ELR (cell line): ENCODE data around the gene MMP21.
A peak's percentile ranks its signal among the peaks of the same experiment; 100 is the strongest.

Source experiments
- DNase-seq: peaks from one replicate; pipeline ENCODE4 v3.0.0-alpha.2; 2015; ENCODE audit warnings: low read depth

Gene MMP21

GRCh38 chr10:125765835-125766234, 9.8 kb downstream of the MMP21 start:
- DNase-seq, result no peak

DNA sequence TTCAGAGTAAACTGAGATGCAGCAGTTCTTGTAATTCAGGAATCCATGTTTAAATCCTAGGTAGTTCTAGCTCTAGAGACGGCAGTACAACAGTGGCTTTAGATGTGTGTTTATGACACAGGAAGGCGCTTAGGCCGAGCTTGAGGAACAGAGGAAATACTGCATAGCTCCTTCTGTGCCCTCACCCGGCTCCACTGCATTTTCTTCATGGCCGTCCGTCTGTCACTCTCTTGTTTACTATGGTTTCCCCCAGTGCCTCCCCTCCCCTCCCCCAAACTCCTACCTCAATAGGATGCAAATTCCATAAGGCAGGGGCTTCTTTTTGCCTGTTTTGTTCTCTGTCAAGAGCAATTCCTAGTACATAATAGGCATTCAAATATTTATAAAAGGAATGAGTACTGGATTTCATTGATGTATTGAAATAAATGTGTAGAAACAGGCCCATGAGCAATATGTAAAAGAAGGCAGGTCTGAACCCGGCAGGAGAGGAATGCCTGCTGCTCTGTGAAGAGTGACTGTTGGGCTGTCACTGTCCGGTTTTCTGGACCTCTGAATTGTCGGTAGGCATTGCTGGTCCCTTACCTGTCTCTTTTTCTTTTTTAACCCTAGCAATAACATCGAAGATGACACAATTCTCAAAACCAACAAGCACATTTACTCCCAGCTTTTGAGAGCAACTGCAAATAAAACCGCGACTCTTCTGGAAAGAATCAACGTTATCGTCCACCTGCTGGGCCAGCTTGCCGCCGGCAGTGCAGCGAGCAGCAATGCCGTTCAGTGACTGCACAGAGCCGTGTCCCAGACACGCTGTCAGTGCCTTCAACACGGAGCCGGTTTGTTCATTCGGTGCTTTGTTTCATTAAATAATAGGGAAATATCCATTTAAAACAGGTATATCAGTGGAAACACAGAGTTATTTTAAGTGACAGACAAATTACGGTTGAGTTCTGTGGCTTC, 12.7 kb downstream of the MMP21 start:
- no peak for DNase-seq

DNA sequence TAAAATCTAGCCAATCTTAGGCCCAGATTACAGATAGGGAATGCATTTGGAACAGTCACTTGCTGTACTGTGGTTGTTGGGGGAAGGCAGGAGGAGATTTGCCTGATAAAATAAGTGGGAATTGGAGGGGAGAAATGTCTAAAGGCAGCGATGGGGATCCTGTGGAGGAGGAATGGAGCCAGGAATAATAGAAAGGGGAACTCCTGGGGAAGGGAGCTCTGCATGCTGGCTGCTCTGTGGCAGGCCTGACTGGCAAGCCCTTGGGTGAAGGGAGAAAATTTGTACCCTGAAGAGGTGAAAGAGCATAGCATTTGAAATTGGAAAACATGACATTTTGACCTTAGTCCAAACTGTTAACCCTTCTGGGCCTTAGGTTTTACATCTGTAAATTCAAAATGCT, 13.7 kb downstream of the MMP21 start:
- no peak for DNase-seq

DNA sequence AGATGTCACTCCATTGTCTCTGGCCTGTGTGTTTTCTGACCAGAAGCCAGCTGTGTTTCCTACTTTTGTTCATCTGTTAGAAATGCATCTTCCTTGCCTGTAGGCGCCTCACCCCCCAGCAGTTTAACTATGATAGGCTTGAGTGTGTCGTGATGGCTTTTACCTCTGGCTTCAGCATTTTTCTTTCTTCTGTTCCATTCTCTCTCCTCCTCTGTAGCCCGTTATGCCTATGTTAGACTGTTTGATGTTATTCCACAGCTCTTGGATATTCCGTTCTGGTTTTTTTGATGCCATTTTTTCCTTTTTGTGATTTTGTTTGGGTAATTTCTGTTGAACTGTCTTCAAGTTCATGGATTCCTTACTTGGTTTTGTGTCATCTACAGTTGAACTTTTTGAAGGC, 17.9 kb downstream of the MMP21 start:
- DNase-seq, result no peak

DNA sequence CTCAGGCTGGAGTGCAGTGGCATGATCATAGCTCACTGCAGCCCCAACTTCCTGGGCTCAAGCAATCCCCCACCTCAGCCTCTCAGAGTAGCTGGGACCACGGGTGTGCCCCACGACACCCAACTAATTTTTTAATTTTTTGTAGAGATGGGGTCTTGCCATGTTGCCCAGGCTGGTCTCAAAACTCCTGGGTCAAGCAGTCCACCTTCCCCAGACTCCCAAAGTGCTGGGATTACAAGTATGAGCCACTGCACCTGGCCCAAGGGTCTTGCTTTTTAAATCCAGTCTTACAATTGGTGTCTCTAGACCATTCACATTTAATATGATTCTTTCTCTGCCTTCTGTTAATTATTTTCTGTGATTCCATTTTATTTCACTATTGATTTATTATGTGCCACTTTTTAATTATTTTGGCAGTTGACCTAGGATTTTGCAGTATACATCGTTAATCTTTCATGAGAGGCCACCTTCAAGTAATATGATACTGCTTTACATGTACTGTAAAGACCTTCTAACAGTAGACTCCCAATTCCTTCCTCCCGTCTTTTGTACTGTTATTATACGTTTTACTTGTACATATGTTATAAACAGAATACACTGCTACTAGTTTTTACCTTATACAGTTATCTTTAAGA, 18.7 kb downstream of the MMP21 start:
- no peak for DNase-seq

DNA sequence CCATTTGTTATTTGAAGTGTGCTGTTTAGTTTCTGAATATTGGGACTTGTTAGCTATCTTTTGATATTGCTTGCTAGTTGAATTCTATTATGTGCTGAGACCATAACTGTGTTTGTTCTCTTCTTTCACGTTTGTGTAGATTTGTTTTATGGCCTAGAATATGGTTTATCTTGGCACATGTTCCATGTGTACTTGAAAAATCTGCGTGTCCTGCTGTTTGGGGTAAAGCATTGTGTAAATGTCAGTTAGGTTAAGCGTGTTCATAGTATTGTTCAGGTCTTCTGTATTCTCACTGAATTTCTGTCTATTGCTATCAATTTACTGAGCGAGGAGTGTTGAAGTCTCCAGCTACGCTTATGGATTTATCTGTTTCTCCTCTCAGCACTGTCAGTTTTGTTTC, 19.4 kb downstream of the MMP21 start:
- no peak for DNase-seq

DNA sequence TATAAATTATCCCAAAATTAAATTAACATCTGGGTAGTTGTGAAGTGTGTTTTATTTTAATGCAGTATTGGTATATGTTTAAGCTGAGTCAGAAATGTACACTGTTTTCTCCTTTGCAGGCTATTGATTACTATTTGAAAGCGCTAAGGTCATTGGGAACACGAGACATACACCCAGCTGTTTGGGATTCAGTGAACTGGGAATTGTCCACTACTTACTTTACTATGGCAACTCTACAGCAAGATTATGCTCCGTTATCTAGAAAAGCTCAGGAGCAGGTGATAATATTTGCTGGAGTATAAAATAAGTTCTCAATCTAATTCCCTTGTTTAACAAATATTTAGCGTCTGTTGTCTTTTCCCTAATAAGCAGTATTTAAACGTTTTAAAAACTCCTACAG, 28.2 kb downstream of the MMP21 start:
- no peak for DNase-seq

DNA sequence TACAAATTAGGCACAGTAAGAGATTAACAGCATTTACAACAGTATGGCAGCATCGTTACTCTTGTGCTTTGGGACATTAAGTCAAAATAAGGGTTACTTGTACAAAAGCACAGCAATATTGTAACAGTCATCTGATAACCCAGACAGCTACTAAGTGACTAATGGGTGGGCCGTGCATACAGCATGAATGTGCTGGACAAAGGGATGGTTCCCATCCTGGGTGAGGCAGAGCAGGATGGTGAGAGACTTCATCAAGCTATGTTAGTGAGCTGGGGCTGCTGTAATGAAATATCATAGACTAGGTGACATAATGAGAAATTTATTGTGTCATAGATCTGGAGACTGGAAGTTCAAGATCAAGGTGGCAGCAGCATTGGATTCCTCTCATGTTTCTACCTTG, 30.7 kb downstream of the MMP21 start:
- DNase-seq, result peak; percentile 10

DNA sequence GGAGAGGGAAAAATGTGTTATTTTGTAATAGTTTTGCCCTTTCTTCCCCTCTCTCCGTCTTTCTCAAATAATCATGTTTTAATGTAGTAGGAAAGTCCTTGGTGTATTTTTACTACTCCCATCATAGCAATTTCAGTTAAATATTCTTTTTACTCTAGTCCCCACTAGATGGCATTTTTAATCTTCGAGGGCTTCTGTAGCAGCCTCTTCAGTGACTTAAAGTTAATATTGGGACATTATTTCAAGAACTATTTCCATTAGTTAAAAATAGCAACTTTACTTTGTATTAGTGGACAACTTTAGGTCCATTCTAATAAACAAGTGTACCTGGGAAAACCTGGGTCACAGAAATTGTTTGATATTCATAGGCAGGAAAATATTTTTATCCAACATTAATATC, 33.2 kb downstream of the MMP21 start:
- DNase-seq, result peak; percentile 37

DNA sequence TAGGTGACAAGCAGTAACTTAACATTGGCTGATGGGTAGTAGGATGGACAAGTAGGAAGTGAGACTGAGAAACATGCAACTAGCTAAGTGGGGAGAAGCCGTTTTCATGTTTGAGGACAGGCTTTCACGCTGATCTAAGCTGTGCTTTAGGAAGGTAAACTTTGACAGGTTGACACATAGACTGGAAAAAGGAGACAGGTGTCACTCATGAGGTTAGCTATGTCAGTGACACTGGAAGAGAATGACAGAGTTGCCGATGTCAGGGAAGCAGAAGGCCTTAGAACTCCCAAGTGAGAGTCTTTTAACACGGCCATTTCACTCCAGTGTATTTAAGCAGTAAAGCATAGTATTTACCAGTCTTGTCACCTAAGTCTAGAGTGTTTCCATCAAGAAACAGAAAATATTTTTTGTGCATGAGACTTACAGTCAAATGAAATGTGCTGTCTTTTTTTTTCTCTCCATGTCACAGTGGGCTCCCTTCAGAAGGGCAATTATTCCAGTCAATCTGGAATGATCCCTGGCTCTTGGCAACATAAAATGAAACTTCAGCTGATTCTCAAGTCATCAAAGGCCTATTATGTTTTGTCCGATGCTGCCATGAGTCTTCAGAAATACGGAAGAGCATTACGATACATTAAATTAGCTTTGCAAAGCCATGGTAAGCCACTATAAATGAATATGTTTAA, 35.5 kb downstream of the MMP21 start:
- DNase-seq, result no peak

GRCh38 chr10:125738206-125738605, 37.4 kb downstream of the MMP21 start:
- no peak for DNase-seq

DNA sequence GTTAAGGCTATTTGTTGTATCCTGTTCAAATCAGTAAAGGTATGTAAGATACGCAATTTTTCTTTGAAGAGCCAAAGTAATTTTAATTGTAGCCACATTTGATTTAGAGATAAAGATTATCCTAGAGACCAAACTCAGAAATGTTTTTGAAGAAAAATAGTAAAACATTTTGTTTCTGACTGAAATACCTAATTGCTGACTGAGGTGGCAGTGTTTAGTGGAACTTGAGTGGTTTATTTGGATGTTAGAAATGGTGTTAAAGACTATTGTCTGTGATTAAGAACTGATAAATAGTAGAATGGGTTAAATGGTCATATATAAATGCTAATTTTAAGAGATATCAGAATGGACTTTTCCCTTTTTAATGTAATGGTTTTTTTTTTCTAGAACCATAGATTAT, 40.8 kb downstream of the MMP21 start:
- DNase-seq, result peak; percentile 10

DNA sequence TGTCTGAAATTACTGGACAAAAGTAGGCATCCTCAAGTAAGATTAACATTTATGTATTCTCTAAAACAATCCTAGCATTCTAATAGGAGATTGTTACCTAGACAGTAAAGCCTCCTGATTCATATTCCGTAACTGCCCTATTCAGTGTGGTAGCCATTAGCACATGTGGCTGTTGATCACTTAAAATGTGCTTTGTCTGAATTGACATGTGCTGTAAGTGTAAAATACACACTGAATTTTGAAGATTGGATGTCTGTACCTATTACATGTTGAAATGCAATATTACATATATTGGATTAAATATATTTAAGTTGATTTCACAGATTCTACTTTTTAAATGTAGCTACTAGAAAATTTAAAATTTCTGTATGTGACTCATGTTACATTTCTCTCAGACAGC, 41.5 kb downstream of the MMP21 start:
- no peak for DNase-seq

DNA sequence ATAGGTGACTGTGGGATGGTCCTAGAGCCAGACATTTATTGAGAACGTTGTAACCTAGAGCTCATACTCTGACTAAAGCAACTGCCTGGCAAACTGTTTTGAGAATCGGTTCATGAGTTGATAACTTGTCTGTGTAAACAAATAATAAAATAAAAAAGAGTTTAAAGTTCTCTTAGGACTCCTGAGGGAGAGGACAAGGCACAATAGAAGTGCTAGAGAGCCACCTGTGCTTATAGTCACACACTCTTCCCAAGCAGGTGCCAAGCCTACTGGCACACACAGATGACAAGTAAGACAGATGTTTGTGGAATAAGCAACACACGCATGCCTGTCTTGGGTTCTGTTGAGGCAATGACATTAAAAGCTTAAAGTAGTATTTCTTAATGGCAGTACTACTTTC, 48.2 kb downstream of the MMP21 start:
- DNase-seq, result no peak

GRCh38 chr10:125726914-125727313, 48.7 kb downstream of the MMP21 start:
- no peak for DNase-seq

- no peak for DNase-seq
These were observed 52.8 kb downstream of the MMP21 start for GRCh38 chr10:125722811-125723210.

DNA sequence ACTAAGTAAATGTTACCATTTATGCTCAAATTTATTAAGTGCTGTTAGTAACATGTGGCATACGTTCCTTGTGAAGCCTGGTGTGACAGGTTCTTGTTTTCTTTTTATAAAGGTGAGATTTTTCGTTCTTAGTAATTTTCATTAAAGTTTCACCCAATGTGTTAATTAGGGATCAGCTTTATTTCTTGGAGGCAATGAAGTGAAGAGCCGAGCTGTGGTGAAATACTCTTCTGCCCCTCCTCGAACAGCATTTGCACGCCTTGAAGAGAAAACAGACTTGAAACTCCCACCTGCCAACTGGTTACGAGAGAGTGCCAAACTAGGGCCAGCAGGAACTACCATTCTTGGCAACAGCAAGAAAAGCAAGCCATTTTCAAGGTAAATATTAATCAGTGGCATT, 54.6 kb downstream of the MMP21 start:
- no peak for DNase-seq

- DNase-seq, result peak; percentile 17
These were observed 55.6 kb downstream of the MMP21 start for GRCh38 chr10:125720002-125720382.

DNA sequence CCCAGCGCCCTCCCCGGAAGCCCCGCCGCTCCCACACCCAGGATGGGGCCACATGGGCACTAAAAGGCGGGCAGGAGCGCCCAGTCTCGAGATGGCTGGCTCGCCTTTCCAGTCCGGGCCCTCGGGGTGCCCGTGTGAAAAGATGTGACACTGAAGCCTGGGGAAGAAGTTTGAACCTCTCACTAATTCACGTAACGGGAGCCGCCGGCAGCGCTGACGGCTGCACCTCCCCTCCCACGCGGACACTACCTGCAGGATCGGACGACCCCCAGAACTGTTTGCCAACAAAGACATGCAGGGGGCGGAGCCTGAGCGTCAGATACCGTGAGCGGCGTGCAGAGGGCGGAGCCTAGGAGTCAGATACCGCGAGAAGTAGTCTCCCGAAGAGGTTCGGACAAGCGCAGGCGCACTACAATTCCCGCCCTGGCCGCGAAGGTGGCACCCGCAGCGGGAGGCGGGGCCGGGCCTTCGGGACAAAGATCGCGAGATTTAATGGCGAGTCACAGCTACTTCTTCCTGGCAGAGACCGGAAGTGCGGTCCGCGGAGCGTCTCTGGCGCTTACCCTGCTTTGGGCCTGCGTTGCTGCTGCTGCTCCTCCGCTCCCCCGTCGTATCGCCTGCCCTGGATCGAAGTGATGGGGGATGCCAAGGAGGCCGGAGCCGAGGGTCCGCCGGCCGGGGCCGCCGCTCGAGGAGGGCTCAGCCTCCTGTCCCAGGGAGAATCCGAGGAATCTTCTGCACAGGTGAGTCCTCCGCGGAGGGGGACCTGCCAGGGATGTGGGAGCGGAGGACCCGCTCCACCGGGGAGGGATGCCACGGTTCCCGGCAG, 56.2 kb downstream of the MMP21 start, which contains the start of gene EDRF1:
TSS of gene EDRF1 (plus strand) at position 537 of the 829 bp plus-strand sequence. CDS start at position 636, 99 bp downstream.
- peak; percentile 99 for DNase-seq
